ENCODE measurements around the gene SH3RF1. TPM values are rescaled to one million over a fixed set of nuclear protein-coding genes. Genes with fewer than 3 reads are reported as not detected.

The SH3RF1 gene
- total RNA-seq, 1 donor from 2014 or later, result 5.0 TPM

- no peak for DNase-seq (ENCODE audit: low read depth in 2 of 2)
Observed at GRCh38 chr4:169108303-169108702, 162.5 kb downstream of the SH3RF1 start.

- no peak for DNase-seq (ENCODE audit: low read depth in 2 of 2)
Observed at GRCh38 chr4:169107528-169107927, 163.2 kb downstream of the SH3RF1 start.

- no peak for DNase-seq (ENCODE audit: low read depth in 2 of 2)
Observed at GRCh38 chr4:169106696-169107229, 164.0 kb downstream of the SH3RF1 start.

- DNase-seq (ENCODE audit: low read depth in 2 of 2), result no peak
Observed at GRCh38 chr4:169105620-169106019, 165.1 kb downstream of the SH3RF1 start.

GRCh38 chr4:169103966-169104412 lies 166.8 kb downstream of the SH3RF1 start:
- DNase-seq (ENCODE audit: low read depth in 2 of 2), result no peak

- DNase-seq (ENCODE audit: low read depth in 2 of 2), result no peak
Observed at GRCh38 chr4:169102026-169102425, 168.7 kb downstream of the SH3RF1 start.

GRCh38 chr4:169100670-169101101 lies 170.1 kb downstream of the SH3RF1 start:
- DNase-seq (ENCODE audit: low read depth in 2 of 2), result no peak

- peak in 1 of 2 donors; percentile 20 for DNase-seq (ENCODE audit: low read depth in 2 of 2)
Observed at GRCh38 chr4:169099771-169100180, 171.0 kb downstream of the SH3RF1 start.

- no peak for DNase-seq (ENCODE audit: low read depth in 2 of 2)
Observed at GRCh38 chr4:169098969-169099690, 171.6 kb downstream of the SH3RF1 start.

- DNase-seq (ENCODE audit: low read depth in 2 of 2), result peak in 1 of 2 donors; percentile 82
Observed at GRCh38 chr4:169098532-169098931, 172.2 kb downstream of the SH3RF1 start.

GRCh38 chr4:169098054-169098497 lies 172.7 kb downstream of the SH3RF1 start:
- no peak for DNase-seq (ENCODE audit: low read depth in 2 of 2)

GRCh38 chr4:169096221-169096620 lies 174.5 kb downstream of the SH3RF1 start:
- no peak for DNase-seq (ENCODE audit: low read depth in 2 of 2)

GRCh38 chr4:169094656-169095231 lies 176.0 kb downstream of the SH3RF1 start:
- DNase-seq (ENCODE audit: low read depth in 2 of 2), result no peak

GRCh38 chr4:169092889-169093522 lies 177.8 kb downstream of the SH3RF1 start:
- DNase-seq (ENCODE audit: low read depth in 2 of 2), result no peak

GRCh38 chr4:169090484-169091215 lies 180.1 kb downstream of the SH3RF1 start:
- no peak for DNase-seq (ENCODE audit: low read depth in 2 of 2)

- DNase-seq (ENCODE audit: low read depth in 2 of 2), result no peak
Observed at GRCh38 chr4:169089004-169089403, 181.8 kb downstream of the SH3RF1 start.

- no peak for DNase-seq (ENCODE audit: low read depth in 2 of 2)
Observed at GRCh38 chr4:169084954-169085353, 185.8 kb downstream of the SH3RF1 start.

- peak in 1 of 2 donors; percentile 76 for DNase-seq (ENCODE audit: low read depth in 2 of 2)
Observed at GRCh38 chr4:169080981-169081380, 189.8 kb downstream of the SH3RF1 start.

GRCh38 chr4:169079942-169080827 lies 190.6 kb downstream of the SH3RF1 start:
- peak in 1 of 2 donors; percentile 75 for DNase-seq (ENCODE audit: low read depth in 2 of 2)

- DNase-seq (ENCODE audit: low read depth in 2 of 2), result no peak
Observed at GRCh38 chr4:169074117-169074516, 196.6 kb downstream of the SH3RF1 start.

Measured in dermis microvascular lymphatic vessel endothelial cell (primary cell).